ENCODE data around the gene TMA7B.
"Not testable (repeated sequence)": the region's sequence is repeated elsewhere in the genome, so short reads cannot be mapped to it uniquely, and the experiment has no call there.

TMA7B gene

DNA sequence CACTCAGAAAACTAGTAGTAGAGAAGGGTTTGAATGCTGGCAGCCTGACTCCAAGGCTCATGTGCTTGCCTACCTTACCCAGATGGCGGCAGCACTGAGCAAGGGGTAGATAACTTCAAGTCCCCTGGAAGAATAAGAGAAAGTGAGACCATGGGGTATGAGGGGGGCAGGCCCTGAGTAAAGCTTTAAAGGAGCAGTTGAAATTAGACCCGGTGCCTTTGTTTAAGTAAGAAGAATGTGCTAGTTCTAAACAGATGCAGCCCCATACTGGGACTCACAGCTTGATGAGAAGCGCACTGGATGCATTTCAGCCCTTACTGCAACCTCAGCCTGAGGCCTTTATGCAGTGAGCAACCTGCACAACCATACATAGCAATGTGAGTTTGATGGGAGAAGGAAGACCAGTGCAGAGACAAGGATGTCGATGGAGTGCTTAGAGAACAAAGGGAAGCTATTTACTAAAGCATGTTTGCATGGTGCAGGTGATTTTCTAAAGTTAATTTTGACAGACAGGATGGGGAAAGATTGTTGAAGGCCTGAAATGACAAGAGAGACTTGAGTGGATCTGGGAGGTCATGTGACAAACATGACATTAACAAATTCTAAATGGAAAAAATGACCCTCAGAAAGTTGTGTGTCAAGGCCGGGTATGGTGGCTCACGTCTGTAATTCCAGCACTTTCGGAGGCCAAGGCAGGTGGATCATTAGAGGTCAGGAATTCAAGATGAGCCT is 27.1 kb upstream of the TMA7B start:
- DNase-seq (ENCODE audit: low read depth, low spot score), result no peak

GRCh38 chr22:39933741-39934140 is 26.5 kb upstream of the TMA7B start:
- DNase-seq (ENCODE audit: low read depth, low spot score), result no peak

DNA sequence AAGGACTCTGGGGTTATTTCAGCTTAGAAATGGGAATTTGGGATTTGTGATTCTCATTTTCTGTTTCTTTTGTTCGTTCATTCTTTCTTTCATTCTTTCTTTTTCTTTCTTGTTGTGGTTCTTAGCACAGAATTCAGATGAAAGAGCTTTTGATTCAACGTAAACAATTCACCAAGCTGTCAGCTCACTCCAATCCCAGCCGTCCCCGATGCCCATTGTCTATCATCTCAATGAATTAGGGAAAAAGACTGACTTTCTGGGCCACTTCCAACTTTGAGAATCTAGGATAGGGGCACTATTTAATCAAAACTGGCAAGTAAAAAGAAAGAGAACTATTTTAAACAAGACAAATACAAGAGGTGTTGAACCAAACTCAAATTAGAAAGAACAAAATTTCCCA is 25.1 kb upstream of the TMA7B start:
- DNase-seq (ENCODE audit: low read depth, low spot score), result no peak

DNA sequence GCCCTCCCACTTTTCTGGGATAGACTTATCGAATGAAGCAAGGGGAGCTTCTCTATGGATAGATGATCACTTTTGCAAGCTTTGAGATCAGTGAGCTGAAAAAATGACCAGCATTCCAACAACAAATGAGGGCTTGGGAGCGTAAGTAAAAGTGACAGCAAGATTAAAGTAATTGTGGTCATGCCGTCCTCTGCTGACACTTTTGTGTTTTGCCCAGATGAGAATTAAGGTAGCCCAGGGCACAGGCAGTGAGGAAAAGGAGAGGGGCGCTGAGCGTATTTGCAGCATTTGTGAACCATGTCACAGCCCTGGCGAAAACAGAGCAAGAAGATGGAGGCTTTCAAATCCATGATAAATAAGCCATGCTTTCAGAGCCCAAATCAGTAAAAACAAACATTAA is 24.6 kb upstream of the TMA7B start:
- no peak for DNase-seq (ENCODE audit: low read depth, low spot score)

GRCh38 chr22:39936523-39937145 is 23.6 kb upstream of the TMA7B start:
- DNase-seq (ENCODE audit: low read depth, low spot score), result no peak

DNA sequence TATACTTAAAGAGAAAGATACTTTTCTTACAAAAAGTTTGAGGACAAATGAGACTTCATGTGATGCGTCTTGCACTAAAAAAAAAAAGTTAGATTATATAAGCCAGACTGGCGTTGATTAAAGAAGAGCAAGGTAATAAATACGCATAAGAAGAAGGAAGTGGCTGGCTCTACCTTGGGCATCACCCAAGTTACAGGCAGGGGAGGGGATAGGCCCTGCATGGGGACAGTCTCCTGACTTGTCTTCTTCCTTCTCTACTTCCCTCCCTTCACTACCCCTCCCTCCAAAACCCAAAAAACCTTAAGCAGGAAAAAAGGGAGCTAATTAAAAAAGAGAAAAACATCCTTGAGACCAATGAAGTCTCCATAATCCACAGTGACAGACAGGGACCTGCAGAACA is 22.3 kb upstream of the TMA7B start:
- DNase-seq (ENCODE audit: low read depth, low spot score), result no peak

DNA sequence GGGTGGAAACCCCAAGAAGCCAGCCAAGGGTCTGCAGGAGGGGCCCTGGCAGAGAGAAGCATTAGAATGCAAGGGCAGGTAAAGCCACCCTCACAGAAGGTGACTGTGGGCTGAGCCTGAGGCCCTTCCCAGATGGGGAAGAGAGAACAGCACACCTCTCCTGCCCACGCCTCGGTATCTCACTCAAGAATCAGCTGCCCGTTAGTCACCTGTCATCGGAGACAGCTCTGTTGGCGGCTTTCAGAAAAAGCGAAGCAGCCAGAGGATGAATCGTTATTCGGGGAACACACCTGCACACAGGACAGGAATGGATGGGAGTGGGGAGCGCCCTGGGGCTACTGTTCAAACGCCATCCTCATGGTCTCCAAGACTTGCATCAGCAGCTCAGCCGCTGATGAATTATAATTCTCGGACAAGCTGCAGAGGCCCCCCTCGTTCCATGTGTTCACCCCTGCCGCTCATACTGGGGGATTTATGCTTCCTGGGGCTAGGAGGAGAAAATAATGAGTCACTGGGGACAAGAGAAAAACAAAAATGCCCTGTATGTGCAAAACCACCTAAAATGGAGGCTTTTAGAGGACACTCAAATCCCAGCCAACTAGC is 21.6 kb upstream of the TMA7B start:
- no peak for DNase-seq (ENCODE audit: low read depth, low spot score)

- no peak for DNase-seq (ENCODE audit: low read depth, low spot score)
Observed at GRCh38 chr22:39939830-39940229, 20.4 kb upstream of the TMA7B start.

GRCh38 chr22:39940757-39941305 is 19.4 kb upstream of the TMA7B start:
- DNase-seq (ENCODE audit: low read depth, low spot score), result no peak

DNA sequence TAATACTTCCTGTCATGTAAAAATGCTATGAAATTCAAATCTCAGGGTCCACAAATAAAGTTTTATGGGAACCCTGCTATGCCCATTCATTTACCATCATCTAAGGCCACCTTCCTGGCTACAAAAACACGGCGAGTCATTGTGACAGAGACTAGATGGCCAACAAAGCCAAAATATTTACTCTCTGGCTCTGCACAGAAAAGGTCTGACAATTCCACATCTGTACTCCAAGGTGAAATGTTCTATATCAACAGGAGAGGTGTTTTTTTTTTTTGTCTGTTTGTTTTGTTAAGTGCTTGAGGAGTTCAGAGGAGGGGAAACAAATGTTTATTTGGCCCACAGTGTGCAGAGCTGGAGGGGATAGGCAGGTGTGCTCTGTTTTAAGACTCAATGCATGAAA is 18.6 kb upstream of the TMA7B start:
- no peak for DNase-seq (ENCODE audit: low read depth, low spot score)

GRCh38 chr22:39942439-39943230 is 17.6 kb upstream of the TMA7B start:
- DNase-seq (ENCODE audit: low read depth, low spot score), result no peak

DNA sequence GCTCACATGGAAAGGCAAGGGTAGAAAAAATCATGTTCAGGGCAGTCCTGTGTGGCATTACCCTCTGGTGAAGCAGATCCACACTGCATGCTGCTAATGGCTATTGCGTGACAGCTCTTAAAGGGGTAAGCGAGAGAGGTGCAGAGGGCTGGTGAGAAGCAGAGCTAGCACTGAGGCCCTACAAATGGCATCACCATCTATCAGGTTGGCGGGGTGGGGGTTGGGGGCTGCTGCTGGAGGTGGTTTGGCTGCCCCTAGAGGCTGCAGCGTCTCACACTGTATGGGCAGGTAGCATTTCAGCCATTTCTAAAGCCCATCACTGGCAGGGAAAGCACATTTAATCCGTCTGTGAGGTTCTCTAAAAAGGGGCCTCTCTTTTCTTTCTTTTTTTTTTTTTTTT is 16.9 kb upstream of the TMA7B start:
- DNase-seq (ENCODE audit: low read depth, low spot score), result no peak

DNA sequence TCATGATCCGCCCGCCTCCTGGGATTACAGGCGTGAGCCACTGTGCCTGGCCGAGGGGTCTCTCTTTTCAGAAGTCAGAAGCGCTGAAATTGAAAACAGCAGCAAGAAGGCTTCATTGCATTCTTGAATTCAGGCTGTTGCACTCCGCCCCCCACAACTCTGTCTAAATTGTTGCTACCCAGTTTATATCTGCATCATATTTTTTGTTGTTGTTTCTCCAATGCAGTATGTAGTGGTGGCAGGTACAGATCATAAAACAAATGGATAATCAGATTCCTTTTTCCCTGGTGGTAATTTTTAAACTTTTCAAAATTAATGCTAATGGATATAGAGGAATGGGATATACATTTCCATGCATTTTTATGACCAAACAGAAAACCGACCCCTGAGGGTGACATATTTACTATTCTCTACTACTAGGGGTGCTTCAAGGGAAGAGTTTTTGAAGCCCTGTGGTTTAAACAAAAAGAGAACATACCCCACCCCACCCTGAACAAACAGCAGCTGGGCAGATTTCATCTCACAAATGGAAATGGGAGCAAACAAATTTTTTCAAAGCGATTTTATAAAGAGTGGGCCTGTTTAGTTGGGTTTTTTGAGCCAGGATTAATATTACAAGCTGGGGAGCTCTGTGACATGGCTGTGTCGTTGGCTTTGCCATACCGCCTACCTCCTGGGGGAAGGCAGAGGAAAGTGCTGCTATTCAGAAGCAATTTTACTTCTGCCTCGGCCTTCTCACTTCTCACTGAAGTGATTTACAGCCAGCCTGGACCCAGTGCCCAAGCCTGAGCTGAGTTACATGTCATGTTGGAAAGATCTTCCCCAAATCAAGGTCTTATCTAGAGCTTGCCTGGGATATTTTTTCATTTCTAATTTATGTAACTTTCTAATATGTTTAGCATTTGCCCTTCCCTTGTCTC is 16.0 kb upstream of the TMA7B start:
- no peak for DNase-seq (ENCODE audit: low read depth, low spot score)

DNA sequence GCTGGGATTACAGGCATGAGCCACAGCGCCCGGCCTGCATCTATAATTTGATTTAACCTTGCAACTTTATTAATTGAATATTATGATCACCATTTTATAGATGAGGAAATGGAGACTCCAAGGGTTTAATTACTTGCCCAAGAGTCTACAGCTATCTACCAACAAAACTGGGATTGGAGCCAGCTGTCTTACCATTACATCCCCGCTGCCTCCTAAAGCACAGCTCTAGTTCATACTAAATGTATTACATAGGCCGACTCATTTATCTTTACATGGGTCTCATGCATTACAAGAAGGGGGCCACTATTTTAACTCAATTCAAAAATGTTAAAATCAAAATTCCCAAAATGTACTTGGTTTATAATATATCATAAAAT is 14.1 kb upstream of the TMA7B start:
- DNase-seq (ENCODE audit: low read depth, low spot score), result no peak

DNA sequence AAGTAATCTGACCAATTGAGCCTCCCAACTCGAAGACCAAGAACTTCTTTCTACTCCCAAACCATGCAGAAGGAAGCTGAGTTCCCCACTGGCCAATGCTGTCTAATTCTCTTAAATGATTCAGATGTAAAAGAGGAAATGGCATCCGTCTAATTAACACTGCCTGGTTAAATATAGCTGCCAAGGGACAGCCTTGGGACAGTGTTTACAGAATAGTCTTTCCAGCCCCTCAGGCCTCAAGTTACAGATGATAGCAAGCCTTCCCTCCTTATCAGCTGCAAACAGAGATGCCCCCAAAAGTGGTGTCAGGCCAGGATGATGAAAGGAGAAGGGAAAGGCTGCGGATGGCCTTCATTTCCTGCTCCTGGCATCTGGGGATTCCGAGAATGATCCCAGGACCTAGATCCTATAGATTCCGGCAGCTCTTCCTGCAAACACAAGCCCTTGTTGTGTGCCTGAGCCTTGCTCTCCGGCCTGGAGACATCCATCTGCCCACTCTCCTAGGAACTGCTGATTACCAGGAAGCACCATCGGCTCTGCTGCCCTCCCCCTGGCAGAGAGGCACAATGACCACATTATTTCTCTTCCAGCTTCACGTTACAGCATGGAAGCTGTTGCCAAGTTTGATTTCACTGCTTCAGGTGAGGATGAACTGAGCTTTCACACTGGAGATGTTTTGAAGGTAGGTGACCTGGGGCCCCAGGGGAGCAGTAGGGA is 13.5 kb upstream of the TMA7B start:
- DNase-seq (ENCODE audit: low read depth, low spot score), result no peak

DNA sequence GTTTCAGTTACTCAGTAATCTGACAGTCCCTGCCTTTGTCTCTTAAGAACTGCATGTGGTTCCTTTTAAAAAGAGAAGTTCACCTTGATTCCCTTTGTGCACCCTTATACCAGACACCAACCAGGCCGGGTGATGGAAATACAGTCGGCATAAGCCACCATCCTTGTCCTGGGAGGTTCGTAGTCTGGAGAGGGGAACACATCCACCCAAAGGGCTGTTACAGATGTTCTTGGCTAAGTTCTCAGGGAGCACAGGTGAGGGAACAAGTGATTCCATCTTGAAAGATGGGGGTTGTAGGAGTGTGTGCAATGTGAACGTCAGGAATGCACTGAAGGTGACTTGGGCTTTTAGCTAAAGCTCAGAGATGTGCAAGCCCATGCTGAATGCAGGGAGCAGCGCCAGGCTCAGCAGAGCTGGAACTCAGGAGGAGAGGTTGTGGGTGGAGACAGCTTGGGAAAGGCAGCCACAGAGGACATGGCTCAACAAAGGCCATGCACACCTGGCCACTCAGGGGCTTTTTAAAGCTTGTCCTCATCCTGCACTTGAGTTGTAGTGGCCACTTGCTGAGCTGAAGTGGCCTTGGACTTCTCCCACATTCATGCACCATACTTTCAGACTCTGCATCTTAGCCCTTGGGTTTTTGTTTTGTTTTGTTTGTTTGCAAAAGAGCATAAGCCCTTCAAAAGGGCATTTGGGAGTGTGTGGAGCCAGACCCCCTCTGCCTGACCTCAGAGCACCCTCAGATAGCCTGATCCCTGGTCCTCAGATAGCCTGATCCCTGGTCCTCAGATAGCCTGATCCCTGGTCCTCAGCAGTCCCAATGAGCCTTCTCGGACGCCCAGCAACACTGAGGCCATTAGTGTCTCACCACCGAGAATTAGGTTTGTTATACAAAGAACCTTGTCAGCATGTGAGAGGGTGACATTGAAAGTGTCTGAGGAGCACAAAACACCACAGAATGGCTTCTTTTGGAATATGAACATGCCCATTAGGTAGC is 12.7 kb upstream of the TMA7B start:
- DNase-seq (ENCODE audit: low read depth, low spot score), result no peak

GRCh38 chr22:39949964-39950737 is 10.0 kb upstream of the TMA7B start:
- DNase-seq (ENCODE audit: low read depth, low spot score), result no peak

DNA sequence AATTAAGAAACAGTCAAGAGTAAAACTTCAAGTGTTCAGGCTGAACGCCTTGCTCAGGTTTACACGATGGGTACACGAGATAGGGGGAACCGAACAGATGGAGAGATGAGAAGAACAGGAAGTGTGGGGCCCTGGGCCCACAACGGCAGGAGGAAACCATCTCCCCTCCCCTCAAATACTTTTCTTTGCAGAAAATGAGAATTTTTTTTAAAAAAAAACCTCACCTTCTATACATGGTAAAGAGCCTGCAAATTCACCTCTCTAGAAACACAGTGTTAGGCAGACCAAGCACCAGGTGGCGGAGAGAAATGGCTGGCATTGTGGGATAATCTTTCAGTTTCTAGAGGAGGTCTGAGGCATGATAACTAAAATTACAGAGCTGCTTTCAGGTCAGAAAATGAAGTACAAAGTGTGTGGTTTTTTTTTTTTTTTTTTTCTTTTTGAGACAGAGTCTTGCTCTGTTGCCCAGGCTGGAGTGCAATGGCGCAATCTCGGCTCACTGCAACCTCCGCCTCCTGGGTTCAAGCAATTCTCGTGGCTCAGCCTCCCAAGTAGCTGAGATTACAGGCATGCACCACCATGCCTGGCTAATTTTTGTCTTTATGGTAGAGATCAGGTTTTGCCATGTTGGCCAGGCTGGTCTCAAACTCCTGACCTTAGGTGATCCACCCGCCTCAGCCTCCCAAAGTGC is 8.4 kb upstream of the TMA7B start:
- not testable (repeated sequence) for DNase-seq (ENCODE audit: low read depth, low spot score)

All from astrocyte of the hippocampus (primary cell).